ENCODE data around the gene POLR2I. TPM values are rescaled to one million over a fixed set of nuclear protein-coding genes. Genes with fewer than 3 reads are reported as not detected.
A peak's percentile ranks its signal among the peaks of the same experiment; 100 is the strongest.

The POLR2I gene
- total RNA-seq, 1 experiment from 2014 or later = 133 TPM

GRCh38 chr19:36141039-36141927, 26.6 kb upstream of the POLR2I start:
- CTCF ChIA-PET = no interaction called here
- TF ChIP-seq EZH2 (IDR thresholded peaks at IDR 0.05; ENCODE audit: borderline replicate concordance, low read depth, low read length, poor library complexity, severe bottlenecking) = no peak
- TF ChIP-seq CTCF (conservative IDR thresholded peaks at IDR 0.05; ENCODE audit: low read depth, low read length) = no peak
- POLR2A ChIA-PET (ENCODE audit: low non-redundant PET) = no interaction called here
- no TSS peak for BruUV-seq (replicated peaks)
- peaks cover 10% of the 10 kb centered on the region for H3K4me1 ChIP-seq (ENCODE audit: insufficient read depth, low read length, poor library complexity, severe bottlenecking)
- intact Hi-C loops (cut with micrococcal nuclease; ENCODE audit: unreplicated experiment) = no loop called here
- H3K27ac ChIP-seq (ENCODE audit: low read depth, low read length, poor library complexity, severe bottlenecking) = peak overlapping the region; percentile 90
- H3K4me3 ChIP-seq (ENCODE audit: low read depth, low read length, poor library complexity, severe bottlenecking) = peak overlapping the region; percentile 77
- H3K36me3 ChIP-seq (ENCODE audit: insufficient read depth, low read length, poor library complexity, severe bottlenecking) = peaks cover 32% of the 10 kb centered on the region
- DNase-seq (ENCODE audit: low spot score) = peak; percentile 86
- H3K27me3 ChIP-seq (replicated peaks; ENCODE audit: insufficient read depth, low read depth, low read length, poor library complexity) = no peaks in the 10 kb centered on the region
- H3K9me3 ChIP-seq (ENCODE audit: low read depth, low read length, poor library complexity, severe bottlenecking) = no peaks in the 10 kb centered on the region

- Histone ChIP-seq H3K9me3 (ENCODE audit: low read depth, low read length, poor library complexity, severe bottlenecking) (no peaks in the 10 kb centered on the region), H3K36me3 (ENCODE audit: insufficient read depth, low read length, poor library complexity, severe bottlenecking) (peaks cover 24% of the 10 kb centered on the region), H3K27me3 (replicated peaks; ENCODE audit: insufficient read depth, low read depth, low read length, poor library complexity) (no peaks in the 10 kb centered on the region), H3K4me3 (ENCODE audit: low read depth, low read length, poor library complexity, severe bottlenecking) (peak overlapping the region; percentile 77), H3K4me1 (ENCODE audit: insufficient read depth, low read length, poor library complexity, severe bottlenecking) (peaks cover 10% of the 10 kb centered on the region), H3K27ac (ENCODE audit: low read depth, low read length, poor library complexity, severe bottlenecking) (peak overlapping the region; percentile 90)
- TF ChIP-seq CTCF (conservative IDR thresholded peaks at IDR 0.05; ENCODE audit: low read depth, low read length) (no peak), EZH2 (IDR thresholded peaks at IDR 0.05; ENCODE audit: borderline replicate concordance, low read depth, low read length, poor library complexity, severe bottlenecking) (no peak)
- intact Hi-C loops (cut with micrococcal nuclease; ENCODE audit: unreplicated experiment) = no loop called here
- CTCF ChIA-PET = no interaction called here
- TSS peak; percentile 83 for BruUV-seq (replicated peaks)
- POLR2A ChIA-PET (ENCODE audit: low non-redundant PET) = interaction anchor here (0.6 kb wide), 1 partner anchor 26 kb away, joined by 4 read pairs; the partner anchor contains the start of gene POLR2I
- peak; percentile 82 for DNase-seq (ENCODE audit: low spot score)
Measured at GRCh38 chr19:36140304-36141038, 25.8 kb upstream of the POLR2I start.

- no peak for TF ChIP-seq EZH2 (IDR thresholded peaks at IDR 0.05; ENCODE audit: borderline replicate concordance, low read depth, low read length, poor library complexity, severe bottlenecking)
- peak; percentile 25; the same call in 1 of the 2 replicates for TF ChIP-seq CTCF (conservative IDR thresholded peaks at IDR 0.05; ENCODE audit: low read depth, low read length)
- peak within 1 kb of the TSS; percentile 77 for H3K4me3 ChIP-seq (ENCODE audit: low read depth, low read length, poor library complexity, severe bottlenecking)
- intact Hi-C loops (cut with micrococcal nuclease; ENCODE audit: unreplicated experiment) = no loop called here
- H3K4me1 ChIP-seq (ENCODE audit: insufficient read depth, low read length, poor library complexity, severe bottlenecking) = peaks cover 10% of the 10 kb centered on the region
- H3K27me3 ChIP-seq (replicated peaks; ENCODE audit: insufficient read depth, low read depth, low read length, poor library complexity) = no peaks in the 10 kb centered on the region
- DNase-seq (ENCODE audit: low spot score) = peak; percentile 97
- ChIA-PET CTCF (no interaction called here), POLR2A (ENCODE audit: low non-redundant PET) (no interaction called here)
- peak within 1 kb of the TSS; percentile 90 for H3K27ac ChIP-seq (ENCODE audit: low read depth, low read length, poor library complexity, severe bottlenecking)
- H3K9me3 ChIP-seq (ENCODE audit: low read depth, low read length, poor library complexity, severe bottlenecking) = no peaks in the 10 kb centered on the region
- peaks cover 16% of the 10 kb centered on the region for H3K36me3 ChIP-seq (ENCODE audit: insufficient read depth, low read length, poor library complexity, severe bottlenecking)
- no TSS peak for BruUV-seq (replicated peaks)
Measured at GRCh38 chr19:36139473-36140303, 25.0 kb upstream of the POLR2I start, which contains the start of gene CAPNS1. CAPNS1 (plus strand) TSS chr19:36140066; CDS start chr19:36141012, 946 bp downstream.
